Measurements from ENCODE around the gene CDCP1.
"Not testable (repeated sequence)": the region's sequence is repeated elsewhere in the genome, so short reads cannot be mapped to it uniquely, and the experiment has no call there.

Gene CDCP1

DNA sequence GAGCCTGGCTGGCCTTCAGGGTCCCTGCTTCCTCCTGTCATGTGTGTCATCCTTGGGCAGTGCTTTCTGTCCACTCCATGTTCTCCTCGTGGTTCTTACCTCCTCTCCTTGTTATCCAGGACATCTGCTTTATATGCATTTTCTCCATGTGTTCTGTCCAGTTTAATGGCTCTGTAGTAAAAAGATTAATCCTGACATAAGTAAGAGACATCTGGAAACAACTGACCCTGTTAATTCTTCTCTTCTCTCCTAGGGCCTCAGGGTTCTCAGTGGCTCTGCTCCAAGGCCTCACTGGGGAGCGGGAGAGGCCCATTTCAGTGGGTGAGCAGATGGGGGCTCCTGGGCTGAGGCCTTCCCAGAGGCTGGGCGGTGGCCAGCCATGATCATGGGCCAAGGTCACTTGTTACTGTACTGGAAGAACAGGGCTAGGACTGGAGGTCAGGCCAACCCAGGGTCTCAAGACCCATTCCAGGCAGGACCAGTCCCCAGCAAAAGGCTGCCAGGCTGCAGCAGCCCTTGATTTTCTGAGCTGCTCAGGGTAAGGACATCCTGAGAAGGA, 20.2 kb upstream of the CDCP1 start:
- H3K4me1 Mint-ChIP-seq (ENCODE audit: low read depth in 2 of 2) = peaks cover 10 to 11% of the 10 kb centered on the region in 2 donors

DNA sequence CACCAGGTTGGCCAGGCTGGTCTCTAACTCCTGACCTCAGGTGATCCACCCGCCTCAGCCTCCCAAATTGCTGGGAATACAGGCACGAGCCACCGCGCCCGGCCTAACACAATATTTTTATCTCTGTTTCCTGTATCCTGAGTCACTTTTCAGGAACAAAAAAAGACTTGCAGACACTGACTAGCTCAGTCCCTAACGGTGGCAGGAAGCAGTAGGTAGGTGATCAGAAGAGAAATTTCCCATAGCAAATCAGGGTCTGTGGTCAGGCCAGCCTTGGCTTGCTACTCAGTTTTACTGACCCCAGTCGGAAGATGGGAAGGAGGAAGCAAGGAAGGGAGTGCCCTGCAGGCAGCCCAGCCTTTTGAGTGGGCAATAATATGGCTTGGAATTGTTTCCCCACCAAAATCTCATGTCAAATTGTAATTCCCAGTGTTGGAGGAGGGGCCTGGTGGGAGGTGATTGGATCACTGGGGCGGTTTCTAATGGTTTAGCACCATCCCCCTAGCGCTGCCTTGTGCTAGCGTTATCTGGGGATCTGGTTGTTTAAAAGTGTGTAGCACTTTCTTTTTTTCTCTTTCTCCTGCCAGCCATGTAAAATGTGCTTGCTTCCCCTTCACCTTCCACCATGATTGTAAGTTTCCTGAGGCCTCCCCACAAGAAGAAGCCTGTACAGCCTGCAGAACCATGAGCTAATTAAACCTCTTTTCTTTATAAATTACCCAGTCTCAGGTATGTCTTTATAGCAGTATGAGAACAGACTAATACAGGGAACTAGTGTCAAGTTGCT, 19.5 kb upstream of the CDCP1 start:
- Mint-ChIP-seq H3K27me3 (peaks cover 0 to 51% of the 10 kb centered on the region in 2 donors), H3K4me3 (no peak overlapping the region), H3K27ac (peak overlapping the region; percentile 37 to 83), H3K4me1 (ENCODE audit: low read depth in 2 of 2) (peaks cover 10 to 11% of the 10 kb centered on the region in 2 donors), H3K9me3 (no peaks in the 10 kb centered on the region), H3K36me3 (ENCODE audit: insufficient read depth) (no peaks in the 10 kb centered on the region)
- DNase-seq (no peak), ATAC-seq (replicated peaks) (no peak)

More for the DNA sequence above, 20.2 kb upstream of the CDCP1 start:
- ATAC-seq (replicated peaks) (no peak), DNase-seq (no peak)
- Mint-ChIP-seq H3K36me3 (ENCODE audit: insufficient read depth) (no peaks in the 10 kb centered on the region), H3K4me3 (no peak overlapping the region), H3K9me3 (no peaks in the 10 kb centered on the region), H3K27me3 (peaks cover 5 to 44% of the 10 kb centered on the region in 2 donors), H3K27ac (peak overlapping the region; percentile 37 to 83)

DNA sequence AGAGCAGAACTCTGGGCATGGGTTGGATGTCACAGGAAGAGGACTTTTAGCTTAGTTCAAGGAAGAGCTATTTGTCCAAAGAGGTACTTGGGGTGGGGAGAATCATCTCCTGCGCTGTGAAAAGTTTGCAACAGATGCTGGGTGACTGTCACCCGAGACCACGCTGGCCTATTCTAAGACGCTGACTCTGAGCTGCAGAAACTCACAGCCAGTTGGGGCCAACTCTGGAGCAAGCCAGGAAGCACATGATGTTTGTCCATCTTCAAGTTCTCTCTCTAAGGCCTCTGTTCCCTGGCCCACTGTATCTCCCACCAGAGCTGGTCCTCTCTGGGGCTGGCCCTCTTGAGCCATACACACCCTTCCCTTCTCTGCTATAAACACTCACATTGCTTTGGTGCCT, 17.9 kb upstream of the CDCP1 start:
- DNase-seq = no peak
- ATAC-seq (replicated peaks) = no peak
- Mint-ChIP-seq H3K36me3 (ENCODE audit: insufficient read depth) (no peaks in the 10 kb centered on the region), H3K27me3 (peaks cover 0 to 37% of the 10 kb centered on the region in 2 donors), H3K9me3 (no peaks in the 10 kb centered on the region), H3K27ac (peak overlapping the region in 1 of 2 donors; percentile 5), H3K4me3 (no peak overlapping the region), H3K4me1 (ENCODE audit: low read depth in 2 of 2) (peaks cover 10 to 11% of the 10 kb centered on the region in 2 donors)

DNA sequence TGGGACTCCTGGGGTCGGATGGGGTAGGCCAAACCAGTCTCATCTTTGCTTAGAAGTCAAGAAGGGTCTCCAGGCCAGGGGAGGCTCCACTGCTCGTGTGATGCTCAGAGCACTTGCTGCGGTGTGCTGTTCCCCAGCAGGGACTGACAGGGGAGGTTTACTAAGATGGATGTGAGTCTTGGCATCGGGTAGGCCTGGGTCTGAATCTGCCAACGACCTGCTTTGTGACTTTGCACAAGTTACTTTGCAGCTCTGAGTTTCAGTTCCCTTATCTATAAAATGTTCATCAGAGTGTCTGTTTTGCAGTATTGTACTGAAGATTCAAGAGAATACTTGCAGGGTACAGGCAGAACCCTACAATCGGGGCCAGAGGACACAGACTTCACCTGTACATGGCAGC, 17.3 kb upstream of the CDCP1 start:
- no peak for DNase-seq
- Mint-ChIP-seq H3K4me3 (no peak overlapping the region), H3K9me3 (no peaks in the 10 kb centered on the region), H3K27ac (peak overlapping the region in 1 of 2 donors; percentile 5), H3K27me3 (peaks cover 0 to 34% of the 10 kb centered on the region in 2 donors), H3K36me3 (ENCODE audit: insufficient read depth) (no peaks in the 10 kb centered on the region), H3K4me1 (ENCODE audit: low read depth in 2 of 2) (peaks cover 10 to 11% of the 10 kb centered on the region in 2 donors)
- no peak for ATAC-seq (replicated peaks)

DNA sequence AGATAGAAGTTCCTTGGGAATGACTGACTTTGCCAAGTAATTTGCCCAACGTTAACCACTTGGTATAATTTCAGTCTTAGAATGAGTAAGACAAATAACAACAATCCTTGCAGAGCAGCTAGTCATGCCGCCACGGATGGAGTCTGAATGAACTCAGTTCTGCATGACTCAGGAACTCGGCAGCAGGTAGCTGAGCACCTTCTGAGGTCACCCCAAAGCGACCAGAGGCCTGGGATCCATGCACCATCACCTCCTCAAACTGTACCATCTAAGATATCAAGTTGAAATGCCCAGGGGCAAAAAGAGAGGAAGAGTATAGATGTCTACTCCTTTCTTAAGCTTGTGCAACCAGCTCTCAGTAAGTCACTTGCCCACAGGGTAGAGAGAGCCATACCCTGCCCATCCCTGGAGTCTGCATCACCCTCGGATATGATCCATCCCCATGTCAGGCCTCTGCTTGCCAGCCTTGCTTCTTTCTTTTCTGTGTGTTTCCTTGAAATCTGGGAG, 8.5 kb upstream of the CDCP1 start:
- Mint-ChIP-seq H3K4me3 (no peak overlapping the region), H3K4me1 (ENCODE audit: low read depth in 2 of 2) (no peaks in the 10 kb centered on the region), H3K27me3 (peaks cover 9 to 38% of the 10 kb centered on the region in 2 donors), H3K9me3 (no peaks in the 10 kb centered on the region), H3K27ac (no peak overlapping the region), H3K36me3 (ENCODE audit: insufficient read depth) (no peaks in the 10 kb centered on the region)
- no peak for ATAC-seq (replicated peaks)
- no peak for DNase-seq

DNA sequence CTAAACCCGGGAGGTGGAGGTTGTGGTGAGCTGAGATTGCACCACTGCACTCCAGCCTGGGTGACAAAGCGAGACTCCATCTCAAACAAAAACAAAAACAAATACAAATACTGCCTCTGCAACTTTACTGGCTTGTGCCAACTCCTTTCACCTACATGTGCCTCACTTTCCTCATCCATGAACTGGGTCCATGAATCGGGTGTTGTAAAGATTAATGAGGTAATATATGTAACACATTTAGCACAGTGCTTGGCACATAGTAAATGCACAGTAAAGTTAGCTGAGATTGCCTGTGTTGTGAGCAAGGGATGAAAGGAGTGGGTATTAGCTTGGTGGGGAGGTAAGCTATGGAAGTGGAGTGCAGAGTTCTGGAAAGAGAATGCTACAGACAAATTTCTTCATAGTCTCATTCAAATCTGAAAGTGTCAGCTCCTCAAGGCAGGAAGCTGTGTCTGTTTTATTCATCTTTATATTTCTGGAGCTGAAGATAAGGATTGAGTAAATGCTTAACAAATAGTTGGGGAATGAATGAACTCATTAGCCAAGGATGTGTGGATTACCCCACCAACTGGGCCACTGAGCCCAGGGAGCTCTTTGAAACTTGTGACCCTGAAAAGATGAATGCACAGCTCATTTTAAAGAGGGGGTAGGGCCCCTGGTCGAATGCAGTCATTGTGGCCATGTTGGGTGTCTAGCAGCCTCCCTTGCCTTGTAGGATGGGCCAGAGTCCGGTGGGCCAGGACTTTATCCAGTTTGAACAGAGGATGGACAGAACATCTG, 7.7 kb upstream of the CDCP1 start:
- Mint-ChIP-seq H3K4me1 (ENCODE audit: low read depth in 2 of 2) (no peaks in the 10 kb centered on the region), H3K36me3 (ENCODE audit: insufficient read depth) (no peaks in the 10 kb centered on the region), H3K9me3 (no peaks in the 10 kb centered on the region), H3K27me3 (peaks cover 9 to 47% of the 10 kb centered on the region in 2 donors), H3K4me3 (no peak overlapping the region), H3K27ac (no peak overlapping the region)
- no peak for DNase-seq
- no peak for ATAC-seq (replicated peaks)

DNA sequence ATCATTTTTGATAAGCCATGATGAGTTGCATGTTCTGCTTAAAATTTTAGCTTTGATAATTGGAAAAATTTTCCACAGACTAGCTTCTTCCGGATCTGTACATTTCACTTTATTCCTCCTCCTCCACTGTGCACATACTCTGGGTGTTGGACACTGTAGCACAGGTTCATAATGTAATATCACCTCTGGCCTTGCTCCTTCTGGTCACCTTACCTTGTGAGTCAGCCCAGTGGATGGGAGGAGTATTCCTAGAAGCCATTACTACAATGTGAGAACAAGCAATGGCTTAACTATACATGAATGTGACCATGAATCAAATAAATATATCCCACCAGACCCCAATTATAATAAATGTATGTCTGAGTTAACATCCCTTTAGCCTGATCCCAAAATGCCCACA, 6.1 kb upstream of the CDCP1 start:
- Mint-ChIP-seq H3K9me3 (no peaks in the 10 kb centered on the region), H3K27ac (no peak overlapping the region), H3K4me1 (ENCODE audit: low read depth in 2 of 2) (no peaks in the 10 kb centered on the region), H3K4me3 (no peak overlapping the region), H3K36me3 (ENCODE audit: insufficient read depth) (no peaks in the 10 kb centered on the region), H3K27me3 (peaks cover 23 to 58% of the 10 kb centered on the region in 2 donors)
- DNase-seq (no peak), ATAC-seq (replicated peaks) (no peak)

DNA sequence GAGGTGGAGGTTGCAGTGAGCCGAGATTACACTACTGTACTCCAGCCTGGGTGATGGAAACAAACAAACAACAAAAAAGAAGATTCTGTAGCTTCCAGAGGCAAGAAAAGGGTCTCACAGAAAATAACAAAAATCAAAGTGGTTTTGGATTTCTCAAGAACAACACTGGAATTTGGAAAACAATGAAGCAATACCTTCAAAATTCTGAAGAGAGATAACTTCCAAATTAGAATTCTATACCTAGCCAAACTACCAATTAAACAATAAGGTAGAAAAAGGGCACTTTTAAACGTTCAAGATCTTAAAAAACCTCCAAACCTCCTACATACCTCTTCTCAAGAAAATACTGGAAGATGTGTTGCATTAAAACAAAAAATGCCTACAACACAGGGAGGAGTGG, 4.9 kb upstream of the CDCP1 start:
- DNase-seq = no peak
- no peaks in the 10 kb centered on the region for H3K36me3 Mint-ChIP-seq (ENCODE audit: insufficient read depth)
- H3K4me1 Mint-ChIP-seq (ENCODE audit: low read depth in 2 of 2) = peaks cover 3% of the 10 kb centered on the region in 2 donors
- H3K27me3 Mint-ChIP-seq = peaks cover 33 to 62% of the 10 kb centered on the region in 2 donors
- H3K9me3 Mint-ChIP-seq = no peaks in the 10 kb centered on the region
- no peak overlapping the region for H3K4me3 Mint-ChIP-seq
- H3K27ac Mint-ChIP-seq = no peak overlapping the region
- ATAC-seq (replicated peaks) = no peak

DNA sequence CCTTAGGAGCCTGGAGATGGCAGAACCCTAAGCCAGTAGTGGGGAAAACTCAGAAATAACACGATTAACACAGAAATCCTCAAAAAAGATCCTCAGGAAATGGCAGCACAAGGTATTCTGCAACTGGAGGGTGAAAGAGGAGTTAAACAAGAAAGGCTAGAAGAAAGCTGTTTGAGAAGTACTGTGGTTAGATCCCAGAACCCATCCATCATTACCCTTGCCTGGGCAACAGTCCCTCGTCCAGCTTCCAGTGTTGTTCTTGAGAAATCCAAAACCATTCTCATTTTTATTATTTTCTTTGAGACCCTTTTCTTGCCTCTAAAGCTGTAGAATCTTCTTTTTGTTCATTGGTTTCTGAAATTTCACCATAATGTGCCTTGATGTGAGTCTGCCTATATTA, 2.7 kb upstream of the CDCP1 start:
- Mint-ChIP-seq H3K36me3 (ENCODE audit: insufficient read depth) (no peaks in the 10 kb centered on the region), H3K4me1 (ENCODE audit: low read depth in 2 of 2) (peaks cover 9% of the 10 kb centered on the region in 2 donors), H3K9me3 (no peaks in the 10 kb centered on the region), H3K4me3 (no peak overlapping the region), H3K27ac (no peak overlapping the region), H3K27me3 (peaks cover 44 to 67% of the 10 kb centered on the region in 2 donors)
- DNase-seq (no peak), ATAC-seq (replicated peaks) (no peak)

DNA sequence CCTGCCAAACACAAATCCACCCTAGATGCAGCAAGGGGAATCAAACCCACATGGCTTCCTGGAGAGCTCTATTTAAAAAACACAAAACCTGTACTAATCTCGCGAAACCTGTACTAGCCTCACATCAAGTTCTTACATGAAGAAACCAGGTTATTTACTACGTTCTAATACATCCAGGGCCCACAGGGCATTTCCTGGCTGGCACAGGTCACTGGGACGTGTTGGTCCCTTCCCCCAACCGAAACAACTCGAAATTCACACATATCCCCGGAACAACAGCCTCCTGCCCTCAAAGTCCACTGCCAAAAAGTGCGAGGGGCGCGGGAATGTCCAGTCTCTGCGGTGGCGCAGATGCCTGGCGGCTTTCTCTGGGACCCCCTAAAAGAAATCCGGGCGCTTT, 955 bp downstream of the CDCP1 start:
- Mint-ChIP-seq H3K4me3 (peak overlapping the region; percentile 22 to 51), H3K27me3 (peaks cover 59 to 91% of the 10 kb centered on the region in 2 donors), H3K4me1 (ENCODE audit: low read depth in 2 of 2) (peaks cover 9 to 12% of the 10 kb centered on the region in 2 donors), H3K36me3 (ENCODE audit: insufficient read depth) (peaks cover 3% of the 10 kb centered on the region), H3K9me3 (no peaks in the 10 kb centered on the region), H3K27ac (no peak overlapping the region)
- no peak for DNase-seq
- no peak for ATAC-seq (replicated peaks)

DNA sequence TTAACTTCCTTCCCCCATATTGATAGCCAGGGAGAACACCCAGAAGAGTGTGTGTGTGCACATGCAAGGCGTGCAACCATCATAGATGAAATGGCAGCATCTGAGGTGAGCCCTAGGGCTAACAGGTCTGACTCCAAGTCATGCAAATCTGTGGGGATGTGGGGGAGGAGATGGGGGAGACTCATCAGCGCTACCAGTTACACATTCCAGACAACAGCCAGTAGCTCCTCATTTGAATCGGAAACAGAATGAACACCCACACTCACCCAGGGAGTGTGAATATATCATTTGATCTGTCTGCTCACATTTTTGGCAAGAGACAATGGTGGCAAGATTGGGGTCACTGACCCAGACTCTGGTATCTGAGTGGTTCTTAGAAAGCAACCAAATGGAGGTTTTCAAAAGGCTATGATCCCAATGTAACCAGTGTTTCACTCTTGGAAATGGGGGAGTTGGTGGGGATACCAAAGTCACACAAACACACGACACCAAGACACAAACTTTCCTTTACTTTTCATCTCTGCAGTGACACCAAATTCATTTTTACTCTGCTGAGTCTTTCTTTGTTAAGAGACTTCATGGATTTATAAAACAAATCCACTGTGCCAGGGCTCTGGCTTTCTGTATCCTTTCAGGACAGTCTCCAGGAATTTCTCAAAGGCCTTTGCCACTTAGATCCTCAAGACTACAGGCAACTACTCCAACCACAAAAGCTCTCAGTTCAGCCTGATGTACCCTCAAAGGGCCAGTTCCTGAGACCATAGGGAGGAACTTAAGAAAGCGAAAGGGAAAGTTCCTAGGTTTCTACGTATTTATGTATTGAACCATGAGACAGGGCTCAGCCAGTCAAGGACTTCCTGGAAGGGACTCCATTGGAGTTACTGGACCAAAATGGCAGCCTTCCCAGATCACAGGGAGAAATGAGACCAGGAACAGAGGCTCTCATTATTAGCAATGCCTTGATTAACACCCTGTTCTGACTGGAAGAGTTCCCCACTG, 2.2 kb downstream of the CDCP1 start:
- no peaks in the 10 kb centered on the region for H3K9me3 Mint-ChIP-seq
- DNase-seq (no peak), ATAC-seq (replicated peaks) (no peak)
- no peak overlapping the region for H3K27ac Mint-ChIP-seq
- H3K36me3 Mint-ChIP-seq (ENCODE audit: insufficient read depth) = peaks cover 3% of the 10 kb centered on the region
- peaks cover 59 to 95% of the 10 kb centered on the region in 2 donors for H3K27me3 Mint-ChIP-seq
- peaks cover 9 to 12% of the 10 kb centered on the region in 2 donors for H3K4me1 Mint-ChIP-seq (ENCODE audit: low read depth in 2 of 2)
- H3K4me3 Mint-ChIP-seq = no peak overlapping the region

DNA sequence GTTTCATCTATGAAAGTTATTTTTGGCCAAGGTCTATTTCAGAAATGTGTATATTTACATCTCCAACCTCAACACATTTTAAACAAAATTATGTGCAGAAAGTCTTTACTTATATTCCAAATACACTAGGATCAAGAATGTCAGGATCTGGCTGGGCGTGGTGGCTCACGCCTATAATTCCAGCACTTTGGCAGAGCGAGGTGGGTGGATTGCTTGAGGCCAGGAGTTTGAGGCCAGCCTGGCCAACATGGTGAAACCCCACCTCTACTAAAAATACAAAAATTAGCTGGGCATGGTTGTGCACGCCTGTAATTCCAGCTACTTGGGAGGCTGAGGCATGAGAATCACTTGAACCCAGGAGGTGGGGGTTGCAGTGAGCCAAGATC, 5.4 kb downstream of the CDCP1 start:
- H3K36me3 Mint-ChIP-seq (ENCODE audit: insufficient read depth); ATAC-seq (replicated peaks); H3K27ac Mint-ChIP-seq; H3K9me3 Mint-ChIP-seq; DNase-seq; H3K4me1 Mint-ChIP-seq (ENCODE audit: low read depth in 2 of 2); H3K4me3 Mint-ChIP-seq: not testable (repeated sequence)
- H3K27me3 Mint-ChIP-seq = peaks cover 31 to 81% of the 10 kb centered on the region in 2 donors

Data from effector memory CD8-positive, alpha-beta T cell (primary cell).